ENCODE results near the gene NTM. TPM values are rescaled to one million over a fixed set of nuclear protein-coding genes. Genes with fewer than 3 reads are reported as not detected.

The NTM gene
- total RNA-seq, 4 donors from 2014 or later: 1.4 to 5.7 TPM; not detected in 2

GRCh38 chr11:132208477-132209055, 838.2 kb downstream of the NTM start:
- TF ChIP-seq CTCF (IDR thresholded peaks at IDR 0.05): no peak
- TF ChIP-seq POLR2A (IDR thresholded peaks at IDR 0.05): no peak
- Histone ChIP-seq H3K4me1 (no peaks in the 10 kb centered on the region), H3K27ac (no peak overlapping the region), H3K9me3 (no peaks in the 10 kb centered on the region), H3K27me3 (no peaks in the 10 kb centered on the region), H3K36me3 (no peaks in the 10 kb centered on the region), H3K4me3 (no peak overlapping the region)
- intact Hi-C loops (cut with DNase I; ENCODE audit: low total_unique reads): no loop called here
- DNase-seq: no peak

GRCh38 chr11:132211479-132211878, 841.1 kb downstream of the NTM start:
- H3K27ac ChIP-seq: no peak overlapping the region
- intact Hi-C loops (cut with DNase I; ENCODE audit: low total_unique reads): no loop called here
- TF ChIP-seq POLR2A (IDR thresholded peaks at IDR 0.05) (no peak), CTCF (IDR thresholded peaks at IDR 0.05) (no peak)
- no peaks in the 10 kb centered on the region for H3K9me3 ChIP-seq
- DNase-seq: no peak
- no peak overlapping the region for H3K4me3 ChIP-seq
- no peaks in the 10 kb centered on the region for H3K36me3 ChIP-seq
- H3K4me1 ChIP-seq: no peaks in the 10 kb centered on the region
- H3K27me3 ChIP-seq: no peaks in the 10 kb centered on the region

- no peak for TF ChIP-seq POLR2A (IDR thresholded peaks at IDR 0.05)
- no peak for TF ChIP-seq CTCF (IDR thresholded peaks at IDR 0.05)
- no peak overlapping the region for H3K27ac ChIP-seq
- DNase-seq: no peak
- H3K9me3 ChIP-seq: no peaks in the 10 kb centered on the region
- no peaks in the 10 kb centered on the region for H3K36me3 ChIP-seq
- no peak overlapping the region for H3K4me3 ChIP-seq
- no peaks in the 10 kb centered on the region for H3K4me1 ChIP-seq
- intact Hi-C loops (cut with DNase I; ENCODE audit: low total_unique reads): no loop called here
- H3K27me3 ChIP-seq: no peaks in the 10 kb centered on the region
Observed at GRCh38 chr11:132217856-132218255, 847.4 kb downstream of the NTM start.

- intact Hi-C loops (cut with DNase I; ENCODE audit: low total_unique reads): no loop called here
- Histone ChIP-seq H3K4me3 (no peak overlapping the region), H3K4me1 (no peaks in the 10 kb centered on the region), H3K27ac (no peak overlapping the region), H3K36me3 (no peaks in the 10 kb centered on the region), H3K9me3 (no peaks in the 10 kb centered on the region), H3K27me3 (no peaks in the 10 kb centered on the region)
- DNase-seq: no peak
- TF ChIP-seq CTCF (IDR thresholded peaks at IDR 0.05) (no peak), POLR2A (IDR thresholded peaks at IDR 0.05) (no peak)
Observed at GRCh38 chr11:132220474-132220873, 850.1 kb downstream of the NTM start.

- no peaks in the 10 kb centered on the region for H3K36me3 ChIP-seq
- H3K27me3 ChIP-seq: no peaks in the 10 kb centered on the region
- H3K4me3 ChIP-seq: no peak overlapping the region
- TF ChIP-seq CTCF (IDR thresholded peaks at IDR 0.05): no peak
- TF ChIP-seq POLR2A (IDR thresholded peaks at IDR 0.05): no peak
- no peak for DNase-seq
- no peaks in the 10 kb centered on the region for H3K4me1 ChIP-seq
- intact Hi-C loops (cut with DNase I; ENCODE audit: low total_unique reads): no loop called here
- no peaks in the 10 kb centered on the region for H3K9me3 ChIP-seq
- H3K27ac ChIP-seq: no peak overlapping the region
Observed at GRCh38 chr11:132222345-132222744, 851.9 kb downstream of the NTM start.

Data from uterus (tissue), 4 donors.